Urinary bladder (tissue), 4 donors: Measurements from ENCODE around the gene IPO7. TPM values are rescaled to one million over a fixed set of nuclear protein-coding genes. Genes with fewer than 3 reads are reported as not detected.
A peak's percentile ranks its signal among the peaks of the same experiment; 100 is the strongest.
"Not testable (repeated sequence)": the region's sequence is repeated elsewhere in the genome, so short reads cannot be mapped to it uniquely, and the experiment has no call there.

Experiments
- DNase-seq: peaks from one replicate; pipeline ENCODE4 v3.0.0-alpha.2; 2015; ENCODE audit errors: extremely low spot score
- H3K27ac ChIP-seq: one replicate; pipeline ENCODE4 v1.5.1; 2013; ENCODE audit warnings: low read depth, mild to moderate bottlenecking, moderate library complexity
- H3K36me3 ChIP-seq: one replicate; pipeline ENCODE4 v1.6.1; 2013; ENCODE audit warnings: mild to moderate bottlenecking, moderate library complexity; ENCODE audit not compliant: insufficient read depth
- H3K4me1 ChIP-seq: one replicate; pipeline ENCODE4 v1.6.1; 2013; ENCODE audit warnings: mild to moderate bottlenecking, moderate library complexity; ENCODE audit not compliant: insufficient read depth
- H3K4me3 ChIP-seq: one replicate; pipeline ENCODE4 v1.5.1; 2013; ENCODE audit warnings: low read depth, low read length
- WGBS: extraction: QIAGEN DNeasy Blood & Tissue Kit; methylation state at CpG from one replicate; pipeline ENCODE4 v1.1.7; 2013; 5-methylcytosine and 5-hydroxymethylcytosine counted together
- polyA plus RNA-seq: library from polyadenylated mRNA; stranded (reverse); fragments of 200-250 nt; gene quantifications from one replicate; pipeline ENCODE4 v1.2.3, GENCODE V29; 2013
- total RNA-seq: library from RNA; depleted of rRNA; stranded (reverse); fragments of >200 nt; gene quantifications from one replicate; pipeline ENCODE4 v1.2.3, GENCODE V29; 2014
- donor health status: healthy with polysubstance abuse.
- donor health status: healthy.

Gene IPO7
- total and polyA plus RNA-seq, 2 donors, result 71.0 to 202 TPM

DNA sequence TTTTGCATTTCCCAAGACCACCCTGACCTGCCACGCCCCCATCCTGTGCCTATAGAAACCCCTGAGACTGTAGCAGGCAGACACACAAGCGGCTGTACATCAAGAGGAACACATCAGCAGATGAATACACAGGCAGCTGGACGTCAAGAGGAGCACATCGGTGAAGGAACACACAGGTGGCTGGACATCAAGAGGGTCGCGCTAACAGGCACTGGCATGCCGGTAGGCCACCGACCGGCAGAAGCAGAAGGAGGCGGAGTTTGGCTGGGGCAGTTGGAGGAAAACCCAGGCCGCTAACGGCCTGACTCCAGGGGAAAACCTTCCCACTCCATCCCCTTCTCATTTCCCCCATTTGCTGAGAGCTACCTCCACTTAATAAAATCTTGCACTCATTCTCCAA, 5.4 kb upstream of the IPO7 start:
- no peaks in the 10 kb centered on the region for H3K4me1 ChIP-seq
- DNase-seq, result no peak
- H3K4me3 ChIP-seq, result no peak overlapping the region
- no peaks in the 10 kb centered on the region for H3K36me3 ChIP-seq
- no peak overlapping the region for H3K27ac ChIP-seq
- WGBS, result 89% methylated on average over 12 of the region's 12 CpGs

DNA sequence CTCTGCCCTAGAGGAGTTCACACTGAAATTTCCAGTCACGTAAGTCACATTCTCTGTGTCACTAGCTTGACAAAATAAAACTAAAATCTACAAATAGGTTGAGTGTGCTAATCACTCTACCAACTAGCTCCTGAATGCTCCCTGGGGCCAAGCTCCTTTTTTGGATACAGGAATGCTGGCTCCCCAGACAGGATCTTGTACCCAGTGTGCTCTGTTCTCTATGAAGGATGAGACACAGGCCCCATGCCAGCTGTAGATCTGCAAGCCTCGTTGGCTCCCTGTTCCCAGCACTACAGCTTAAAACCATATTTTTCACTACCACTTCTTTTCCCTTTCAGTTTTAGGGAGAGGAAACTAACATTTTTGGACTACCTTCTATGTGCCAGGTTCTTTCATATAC, 3.7 kb upstream of the IPO7 start:
- DNase-seq, result no peak
- no peaks in the 10 kb centered on the region for H3K4me1 ChIP-seq
- no peak overlapping the region for H3K4me3 ChIP-seq
- H3K36me3 ChIP-seq, result no peaks in the 10 kb centered on the region
- WGBS, result 54% methylated on average over 2 of the region's 2 CpGs
- no peak overlapping the region for H3K27ac ChIP-seq

DNA sequence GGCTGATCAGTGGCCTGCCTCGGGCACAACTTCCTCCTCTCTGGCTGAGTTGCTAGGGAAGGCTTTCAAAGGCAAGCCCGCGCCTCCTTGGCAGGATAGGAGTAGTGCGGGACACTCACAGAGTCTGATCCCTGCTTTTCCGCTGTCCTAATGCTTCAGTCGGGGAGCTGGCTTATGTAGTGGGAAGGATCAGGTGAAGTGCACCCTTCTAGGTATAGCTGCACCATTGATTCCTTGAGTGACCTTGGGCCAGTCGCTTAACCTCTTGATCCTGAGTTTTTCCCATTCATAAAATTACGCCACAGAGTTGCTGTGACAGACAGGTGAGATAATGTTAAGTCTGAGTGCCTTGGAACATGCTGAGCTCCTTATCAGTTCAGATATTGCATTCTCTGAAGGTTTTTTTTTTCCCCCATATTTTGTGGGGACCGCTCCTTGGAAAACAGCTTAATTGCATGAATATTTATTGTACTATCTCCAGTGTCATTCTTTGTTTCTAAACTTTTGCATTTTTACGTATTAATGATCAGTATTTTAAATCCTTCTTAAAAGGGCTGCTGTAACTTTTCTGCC, 961 bp downstream of the IPO7 start:
- no peak for DNase-seq
- H3K4me3 ChIP-seq, result peak overlapping the region; percentile 79
- no peaks in the 10 kb centered on the region for H3K4me1 ChIP-seq
- 6% methylated on average over 10 of the region's 10 CpGs for WGBS
- H3K27ac ChIP-seq, result peak overlapping the region; percentile 89
- no peaks in the 10 kb centered on the region for H3K36me3 ChIP-seq

- no peak for DNase-seq
- Histone ChIP-seq H3K4me3 (no peak overlapping the region), H3K4me1 (no peaks in the 10 kb centered on the region), H3K27ac (no peak overlapping the region), H3K36me3 (no peaks in the 10 kb centered on the region)
- WGBS, result 51% methylated on average over 2 of the region's 2 CpGs
Observed at GRCh38 chr11:9386086-9386485, 1.6 kb downstream of the IPO7 start.

DNA sequence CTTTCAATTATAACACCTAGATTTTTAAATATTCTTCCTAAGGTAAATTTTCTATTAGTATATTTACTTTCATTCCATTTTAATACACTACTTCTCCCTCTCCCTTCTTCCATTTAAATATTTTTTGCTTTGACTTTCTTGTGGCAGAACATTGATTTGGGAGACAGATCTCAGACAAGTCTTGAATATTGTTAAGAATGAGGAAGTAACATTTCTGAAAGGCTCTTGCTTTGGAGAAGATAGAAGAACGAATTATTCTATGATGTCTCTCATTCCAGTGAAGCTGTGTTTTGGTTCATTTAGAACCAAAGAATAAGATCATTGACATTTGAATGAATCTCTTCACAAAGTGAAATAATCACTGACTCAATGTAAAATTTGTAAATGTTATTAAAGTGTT, 2.4 kb downstream of the IPO7 start:
- no peak overlapping the region for H3K4me3 ChIP-seq
- H3K27ac ChIP-seq, result no peak overlapping the region
- no peaks in the 10 kb centered on the region for H3K4me1 ChIP-seq
- no peaks in the 10 kb centered on the region for H3K36me3 ChIP-seq
- DNase-seq, result no peak
- WGBS, result 34% methylated on average over 1 of the region's 1 CpG

DNA sequence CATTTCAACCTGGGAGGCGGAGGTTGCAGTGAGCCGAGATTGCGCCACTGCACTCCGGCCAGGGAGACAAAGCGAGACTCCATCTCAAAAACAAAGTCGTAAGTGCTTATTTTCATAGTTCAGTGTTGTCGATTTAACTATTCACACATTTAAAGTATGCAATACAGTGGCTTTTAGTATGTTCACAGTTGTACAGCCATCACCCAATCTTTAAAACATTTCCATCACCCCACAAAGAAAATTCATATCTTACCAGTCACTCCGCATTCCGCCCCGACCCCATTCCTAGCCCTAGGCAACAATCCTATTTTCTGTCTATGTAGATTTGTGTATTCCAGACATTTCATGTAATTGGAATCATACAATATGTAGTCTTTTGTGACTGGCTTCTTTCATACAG, 11.9 kb downstream of the IPO7 start:
- Histone ChIP-seq H3K27ac (no peak overlapping the region), H3K4me1 (no peaks in the 10 kb centered on the region), H3K36me3 (no peaks in the 10 kb centered on the region), H3K4me3 (no peak overlapping the region)
- WGBS, result 93% methylated on average over 10 of the region's 10 CpGs
- no peak for DNase-seq

- Histone ChIP-seq H3K36me3 (no peaks in the 10 kb centered on the region), H3K4me1 (no peaks in the 10 kb centered on the region), H3K27ac (no peak overlapping the region), H3K4me3 (no peak overlapping the region)
- no peak for DNase-seq
- 94% methylated on average over 3 of the region's 3 CpGs for WGBS
Observed at GRCh38 chr11:9396752-9397151, 12.3 kb downstream of the IPO7 start.

DNA sequence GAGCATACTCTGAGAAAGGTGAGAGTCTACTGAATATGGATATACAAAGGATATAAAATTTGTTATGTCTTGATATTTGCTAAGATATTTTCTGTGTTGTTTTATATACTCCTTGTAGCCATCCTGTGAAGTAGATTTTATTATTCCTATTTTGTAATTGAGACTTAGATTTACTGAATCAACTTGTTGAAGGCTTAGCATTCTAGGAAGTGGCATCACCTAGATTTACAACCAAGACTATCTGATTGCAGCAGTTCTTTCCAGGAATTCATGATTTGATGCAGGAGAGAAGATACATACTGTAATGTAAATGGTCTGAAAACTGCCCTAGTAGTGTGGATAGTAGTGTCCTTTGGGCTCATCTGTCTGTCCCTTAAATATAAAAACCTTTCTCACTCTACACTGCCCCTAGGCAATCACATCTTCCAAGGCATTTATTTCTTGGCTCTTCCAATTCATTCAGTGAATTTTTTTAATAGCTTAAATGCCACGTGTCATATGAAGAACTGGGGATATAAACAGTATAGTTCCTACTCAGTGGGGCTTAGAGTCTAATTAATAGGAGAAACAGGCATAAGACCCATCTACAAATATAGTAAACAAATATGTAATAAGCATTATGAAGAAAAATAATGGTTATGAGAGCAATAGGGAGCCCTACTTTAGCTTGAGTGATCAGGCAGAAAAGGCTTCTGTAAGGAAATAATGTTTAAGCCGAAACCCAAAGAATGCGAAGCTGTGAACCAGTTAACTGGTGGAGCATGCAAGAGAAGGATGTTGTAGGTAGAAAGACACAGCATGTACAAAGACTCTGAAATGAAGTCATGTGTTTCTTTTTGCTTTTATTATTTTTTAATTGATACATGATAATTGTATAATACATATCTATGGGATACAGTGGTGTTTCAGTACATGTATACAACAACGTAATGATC, 13.6 kb downstream of the IPO7 start:
- no peaks in the 10 kb centered on the region for H3K36me3 ChIP-seq
- 68% methylated on average over 4 of the region's 4 CpGs for WGBS
- H3K4me3 ChIP-seq, result no peak overlapping the region
- no peak overlapping the region for H3K27ac ChIP-seq
- no peak for DNase-seq
- H3K4me1 ChIP-seq, result no peaks in the 10 kb centered on the region

DNA sequence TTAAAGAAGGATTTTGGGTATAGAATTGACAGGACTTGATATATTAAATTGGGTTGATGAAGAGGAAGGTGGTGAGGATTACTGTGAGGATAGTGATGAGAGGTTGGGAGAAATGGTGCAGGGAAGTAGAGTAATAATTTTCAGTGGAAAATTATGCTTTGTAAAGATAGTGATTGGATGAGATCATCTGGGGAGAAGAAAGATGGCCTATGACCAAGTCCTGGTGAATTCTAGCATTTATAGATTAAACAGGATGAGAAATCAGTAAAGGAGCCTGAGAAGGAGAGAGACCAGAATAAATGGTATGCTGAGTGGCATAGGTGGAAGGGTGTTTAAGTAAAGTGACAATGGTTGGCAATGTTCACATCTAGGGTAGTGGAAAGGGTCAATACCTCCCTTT, 15.0 kb downstream of the IPO7 start:
- H3K27ac ChIP-seq, result no peak overlapping the region
- H3K4me3 ChIP-seq, result no peak overlapping the region
- no peaks in the 10 kb centered on the region for H3K4me1 ChIP-seq
- no peaks in the 10 kb centered on the region for H3K36me3 ChIP-seq
- no peak for DNase-seq

DNA sequence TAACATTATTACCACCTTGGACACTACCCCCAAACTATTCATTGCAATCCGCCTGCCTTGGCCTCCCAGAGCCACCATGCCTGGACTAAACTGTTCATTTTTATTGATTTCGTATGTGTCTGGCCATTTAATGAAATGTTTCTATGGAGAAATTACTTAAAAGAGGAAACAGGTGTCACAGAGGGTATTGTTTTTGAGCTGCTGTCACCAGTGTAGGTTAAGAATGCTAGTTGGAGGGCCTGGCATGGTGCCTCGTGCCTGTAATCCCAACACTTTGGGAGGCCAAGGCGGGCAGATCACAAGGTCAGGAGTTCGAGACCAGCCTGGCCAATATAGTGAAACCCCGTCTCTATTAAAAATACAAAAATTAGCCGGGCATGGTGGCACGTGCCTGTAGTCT, 17.4 kb downstream of the IPO7 start:
- not testable (repeated sequence) for DNase-seq, H3K4me3 ChIP-seq, H3K27ac ChIP-seq, H3K36me3 ChIP-seq, H3K4me1 ChIP-seq
- WGBS, result 82% methylated on average over 8 of the region's 8 CpGs

DNA sequence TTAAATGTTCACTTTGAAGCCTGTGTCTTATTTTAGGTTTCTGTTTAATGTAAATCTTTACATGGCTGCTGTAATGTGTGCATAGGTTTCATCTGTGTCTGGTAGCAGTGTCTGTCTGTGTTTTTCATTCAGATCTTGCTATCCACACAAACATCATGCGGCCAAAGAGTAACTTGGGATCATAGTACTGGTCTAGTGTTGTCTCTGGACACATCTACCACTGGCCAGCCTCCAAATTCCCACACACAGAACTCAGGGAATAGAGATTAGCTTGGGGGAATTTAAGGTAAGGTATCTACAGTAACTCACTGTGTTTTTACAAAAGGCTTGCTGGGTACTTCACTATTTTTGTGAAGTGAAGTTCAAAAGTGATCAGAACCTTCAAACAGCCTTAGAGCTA, 44.3 kb downstream of the IPO7 start:
- WGBS, result 76% methylated on average over 1 of the region's 1 CpG
- H3K4me3 ChIP-seq, result no peak overlapping the region
- no peak for DNase-seq
- H3K27ac ChIP-seq, result no peak overlapping the region
- H3K4me1 ChIP-seq, result no peaks in the 10 kb centered on the region
- peaks cover 4% of the 10 kb centered on the region for H3K36me3 ChIP-seq

GRCh38 chr11:9438611-9439010, 54.2 kb downstream of the IPO7 start:
- WGBS, result 80% methylated on average over 4 of the region's 4 CpGs
- DNase-seq, result no peak
- Histone ChIP-seq H3K4me3 (no peak overlapping the region), H3K4me1 (no peaks in the 10 kb centered on the region), H3K36me3 (peaks cover 7% of the 10 kb centered on the region), H3K27ac (no peak overlapping the region)

DNA sequence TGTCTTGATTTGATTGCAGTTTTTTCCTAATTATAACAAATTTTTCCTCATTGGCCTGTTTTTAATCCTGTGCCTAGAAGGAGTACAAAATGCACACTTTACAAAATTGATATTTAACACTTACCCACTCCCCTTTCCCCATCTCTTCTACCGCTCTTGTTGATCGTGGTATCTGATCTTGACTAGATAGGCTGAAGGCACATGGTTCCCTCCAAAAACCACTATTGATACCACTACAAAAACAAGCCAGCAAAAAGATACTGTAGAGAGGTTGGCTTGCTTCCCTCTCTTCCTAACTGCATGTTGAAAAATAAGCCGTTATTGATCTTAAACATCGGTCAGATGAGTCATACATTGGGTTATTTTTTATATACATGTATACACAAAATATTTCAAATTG, 61.8 kb downstream of the IPO7 start:
- no peak overlapping the region for H3K27ac ChIP-seq
- no peaks in the 10 kb centered on the region for H3K4me1 ChIP-seq
- H3K4me3 ChIP-seq, result no peak overlapping the region
- peaks cover 3% of the 10 kb centered on the region for H3K36me3 ChIP-seq
- DNase-seq, result no peak
- 82% methylated on average over 4 of the region's 4 CpGs for WGBS

DNA sequence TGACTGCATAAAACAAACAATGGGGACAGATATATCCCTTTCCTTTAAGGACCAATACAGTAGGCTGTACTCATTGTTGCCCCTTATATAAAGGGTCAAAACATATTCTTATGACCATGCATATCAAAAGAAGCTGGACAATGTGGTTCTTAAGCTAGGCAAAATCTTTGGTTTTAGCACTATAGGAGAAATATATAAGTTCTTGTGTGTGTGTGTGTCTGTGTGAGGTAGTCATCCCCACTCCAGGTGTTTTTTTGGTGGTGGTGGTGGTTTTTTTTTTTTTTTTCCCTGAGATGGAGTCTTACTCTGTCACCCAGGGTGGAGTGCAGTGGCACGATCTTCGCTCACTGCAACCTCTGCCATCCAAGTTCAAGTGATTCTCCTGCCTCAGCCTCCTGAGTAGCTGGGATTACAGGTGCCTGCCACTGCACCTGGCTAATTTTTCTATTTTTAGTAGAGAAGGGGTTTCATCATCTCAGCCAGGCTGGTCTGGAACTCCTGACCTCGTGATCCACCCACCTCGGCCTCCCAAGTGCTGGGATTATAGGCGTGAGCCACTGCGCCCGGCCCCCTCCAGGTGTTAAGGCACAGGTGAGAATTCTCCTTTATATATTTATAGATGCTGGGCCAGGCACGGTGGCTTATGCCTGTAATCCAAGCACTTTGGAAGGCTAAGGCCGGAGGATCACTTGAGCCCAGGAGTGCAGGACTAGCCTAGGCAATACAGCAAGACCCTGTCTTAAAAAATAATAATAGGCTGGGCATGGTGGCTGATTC, 64.3 kb downstream of the IPO7 start:
- no peaks in the 10 kb centered on the region for H3K4me1 ChIP-seq
- H3K27ac ChIP-seq, result no peak overlapping the region
- no peak overlapping the region for H3K4me3 ChIP-seq
- DNase-seq, result no peak
- WGBS, result 94% methylated on average over 9 of the region's 9 CpGs
- peaks cover under 1% of the 10 kb centered on the region for H3K36me3 ChIP-seq
